GM23338 (cell line): ENCODE data around the gene SLC16A13. TPM values are rescaled to one million over a fixed set of nuclear protein-coding genes. Genes with fewer than 3 reads are reported as not detected.
"Not testable (repeated sequence)": the region's sequence is repeated elsewhere in the genome, so short reads cannot be mapped to it uniquely, and the experiment has no call there.

ENCODE experiments used
- ATAC-seq: fragments of 200-7000 bp; cut with Tn5 transposase; 3 replicates; pipeline ENCODE4 v1.9.1; 2020
- DNase-seq: peaks from one replicate; pipeline ENCODE4 v3.0.0-alpha.2; 2015; ENCODE audit warnings: low spot score
- H2AFZ ChIP-seq: fragments of 200-600 bp; sonication (generic); 2 replicates; pipeline ENCODE4 v1.8.0; 2016; ENCODE audit warnings: antibody characterized with exemption, mild to moderate bottlenecking, moderate library complexity
- H3F3A ChIP-seq: fragments of 200-600 bp; sonication (generic); replicated peaks from 2 replicates; pipeline ENCODE4 v1.8.0; 2017; ENCODE audit warnings: antibody characterized with exemption, mixed run types, low read depth
- H3K27ac ChIP-seq: fragments of 200-600 bp; sonication (generic); 2 replicates; pipeline ENCODE4 v1.6.1; 2016; ENCODE audit warnings: low read depth
- H3K27me3 ChIP-seq: fragments of 200-600 bp; sonication (generic); 2 replicates; pipeline ENCODE4 v1.8.0; 2016; ENCODE audit warnings: mild to moderate bottlenecking, mixed run types, moderate library complexity; ENCODE audit not compliant: insufficient read depth
- H3K36me3 ChIP-seq: fragments of 200-600 bp; sonication (generic); 2 replicates; pipeline ENCODE4 v1.8.0; 2016; ENCODE audit warnings: mild to moderate bottlenecking; ENCODE audit not compliant: insufficient read depth
- H3K4me1 ChIP-seq: fragments of 200-600 bp; sonication (generic); 2 replicates; pipeline ENCODE4 v1.8.0; 2016; ENCODE audit warnings: mild to moderate bottlenecking, moderate library complexity; ENCODE audit not compliant: insufficient read depth
- H3K4me2 ChIP-seq: fragments of 200-600 bp; sonication (generic); 2 replicates; pipeline ENCODE4 v1.7.1; 2017; ENCODE audit warnings: mixed run types
- H3K4me3 ChIP-seq: fragments of 200-600 bp; sonication (generic); 2 replicates; pipeline ENCODE4 v1.6.1; 2016; ENCODE audit warnings: mixed run types
- H3K79me2 ChIP-seq: fragments of 200-600 bp; sonication (generic); replicated peaks from 2 replicates; pipeline ENCODE4 v1.8.0; 2017; ENCODE audit warnings: mild to moderate bottlenecking; ENCODE audit not compliant: insufficient read depth
- H3K9me2 ChIP-seq: fragments of 200-600 bp; sonication (generic); 2 replicates; pipeline ENCODE4 v1.8.0; 2017; ENCODE audit not compliant: insufficient read depth
- H4K20me1 ChIP-seq: fragments of 200-600 bp; sonication (generic); replicated peaks from 2 replicates; pipeline ENCODE4 v1.8.0; 2017; ENCODE audit warnings: mild to moderate bottlenecking; ENCODE audit not compliant: insufficient read depth
- H3K27ac Mint-ChIP-seq: 2 replicates; pipeline ENCODE4 v1.8.0; 2020; ENCODE audit warnings: inconsistent platforms, mild to moderate bottlenecking, moderate library complexity, mixed read lengths
- H3K27me3 Mint-ChIP-seq: 3 replicates; pipeline ENCODE4 v1.8.0; 2022; ENCODE audit warnings: low read depth, mild to moderate bottlenecking, moderate library complexity, mixed read lengths, inconsistent platforms; ENCODE audit not compliant: insufficient read depth, poor library complexity
- H3K36me3 Mint-ChIP-seq: 3 replicates; pipeline ENCODE4 v1.8.0; 2021; ENCODE audit warnings: low read depth, mild to moderate bottlenecking, inconsistent platforms, moderate library complexity, mixed read lengths
- H3K4me1 Mint-ChIP-seq: 3 replicates; pipeline ENCODE4 v1.8.0; 2020; ENCODE audit warnings: mild to moderate bottlenecking, inconsistent platforms, mixed read lengths
- H3K4me3 Mint-ChIP-seq: 3 replicates; pipeline ENCODE4 v1.8.0; 2021; ENCODE audit warnings: moderate library complexity, mild to moderate bottlenecking, inconsistent platforms, mixed read lengths
- H3K9me3 Mint-ChIP-seq: 3 replicates; pipeline ENCODE4 v1.8.0; 2020; ENCODE audit warnings: moderate library complexity, mild to moderate bottlenecking, inconsistent platforms, mixed read lengths
- CREB1 ChIP-seq: fragments of 250-450 bp; sonication (Bioruptor Pico); IDR thresholded peaks from 2 replicates; pipeline ENCODE4 v1.5.0; 2020; ENCODE audit warnings: low read depth, mild to moderate bottlenecking, moderate library complexity
- NANOG ChIP-seq: IDR thresholded peaks from 2 replicates; pipeline ENCODE4 v1.6.1; 2016; ENCODE audit warnings: antibody characterized with exemption, borderline replicate concordance
- POLR2AphosphoS5 ChIP-seq: IDR thresholded peaks from 2 replicates; pipeline ENCODE4 v1.6.1; 2016; ENCODE audit warnings: antibody characterized with exemption, low read depth
- REST ChIP-seq: IDR thresholded peaks from one replicate; pipeline ENCODE4 v1.6.1; 2018; ENCODE audit warnings: antibody characterized with exemption; ENCODE audit not compliant: unreplicated experiment
- polyA plus RNA-seq: library from polyadenylated mRNA; unstranded; fragments of >200 nt; fragmentation: Nextera tagmentation; extraction: Ambion mirVana; gene quantifications from 2 replicates; pipeline ENCODE4 v1.2.1, GENCODE V29; 2016
- total RNA-seq: library from RNA; depleted of rRNA; stranded (reverse); fragments of >200 nt; shearing (Covaris generic); gene quantifications from 2 replicates; pipeline ENCODE4 v1.2.3, GENCODE V29; 2014

Gene SLC16A13
- total and polyA plus RNA-seq, 2 experiments from 2014 or later: 2.2 to 4.7 TPM

DNA sequence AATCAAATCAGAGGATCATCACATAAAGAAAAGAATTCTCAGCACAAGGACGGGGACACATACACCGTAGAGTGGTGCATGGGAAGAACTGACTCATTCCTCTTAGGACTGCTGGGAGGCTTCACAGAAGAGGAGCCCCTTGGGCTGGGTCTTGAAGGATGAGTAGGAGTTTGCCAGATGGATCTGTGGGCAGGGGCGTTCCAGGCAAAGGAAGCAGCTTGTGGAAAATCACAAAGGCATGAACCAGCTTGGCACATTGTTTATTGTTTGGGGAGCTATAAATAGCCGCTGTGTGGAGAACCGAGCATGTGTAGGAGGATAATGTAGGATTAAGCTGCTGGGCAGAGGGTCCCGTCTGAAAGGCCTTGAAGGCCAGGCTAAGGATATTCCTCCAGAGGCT is 13.2 kb downstream of the SLC16A13 start:
- Mint-ChIP-seq H3K9me3 (no peaks in the 10 kb centered on the region), H3K36me3 (no peaks in the 10 kb centered on the region), H3K4me1 (peaks cover 20% of the 10 kb centered on the region), H3K4me3 (no peak overlapping the region), H3K27ac (peak overlapping the region; percentile 3; the same call in 1 of the 2 replicates), H3K27me3 (peaks cover 26% of the 10 kb centered on the region)
- H3K4me2 ChIP-seq: no peak overlapping the region
- H3K27me3 ChIP-seq: peaks cover 37% of the 10 kb centered on the region
- H2AFZ ChIP-seq: no peak overlapping the region
- no peak for DNase-seq
- H3K27ac ChIP-seq: no peak overlapping the region
- no peaks in the 10 kb centered on the region for H3K36me3 ChIP-seq
- no peak for ATAC-seq
- no peak for TF ChIP-seq REST
- TF ChIP-seq NANOG: no peak
- H3K79me2 ChIP-seq: no peaks in the 10 kb centered on the region
- 0 out of 2 replicates have a peak, but pooled peaks cover 2% of the 10 kb centered on the region for H3F3A ChIP-seq
- H3K4me3 ChIP-seq: no peak overlapping the region
- H3K4me1 ChIP-seq: peaks cover 8% of the 10 kb centered on the region; the same call in 1 of the 2 replicates
- H3K9me2 ChIP-seq: no peaks in the 10 kb centered on the region
- H4K20me1 ChIP-seq: no peaks in the 10 kb centered on the region

- not testable (repeated sequence) for H3K36me3 Mint-ChIP-seq, ATAC-seq, H3K27ac ChIP-seq, H2AFZ ChIP-seq, H3K9me2 ChIP-seq, H3K9me3 Mint-ChIP-seq, DNase-seq, H3K4me1 ChIP-seq, H3K4me3 ChIP-seq, H3K36me3 ChIP-seq, H4K20me1 ChIP-seq, H3K4me2 ChIP-seq, H3F3A ChIP-seq, H3K4me3 Mint-ChIP-seq, H3K79me2 ChIP-seq, H3K27ac Mint-ChIP-seq
- peaks cover 16% of the 10 kb centered on the region for H3K27me3 Mint-ChIP-seq
- H3K4me1 Mint-ChIP-seq: peaks cover 22% of the 10 kb centered on the region
- H3K27me3 ChIP-seq: peaks cover 21% of the 10 kb centered on the region
Observed at GRCh38 chr17:7050583-7050982, 14.8 kb downstream of the SLC16A13 start.

DNA sequence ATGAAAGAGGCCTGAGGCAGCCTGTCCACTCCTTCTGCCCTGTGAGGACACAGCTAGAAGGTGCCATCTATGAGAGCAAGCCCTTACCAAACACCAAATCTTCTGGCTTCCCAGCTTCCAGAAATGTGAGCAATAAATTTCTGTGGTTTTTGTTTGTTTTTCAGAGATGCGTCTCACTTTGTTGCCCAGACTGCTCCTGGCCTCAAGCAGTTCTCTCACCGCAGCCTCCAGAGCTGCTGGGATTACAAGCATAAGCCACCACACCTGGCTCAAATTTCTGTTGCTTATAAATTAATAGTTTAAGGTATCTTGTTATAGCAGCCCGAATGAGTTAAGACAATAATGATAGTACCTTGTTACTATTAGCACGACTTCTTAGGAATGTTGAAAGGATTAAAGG is 20.6 kb downstream of the SLC16A13 start:
- Histone ChIP-seq H3K4me2 (no peak overlapping the region), H3K27ac (no peak overlapping the region), H3K36me3 (no peaks in the 10 kb centered on the region), H3F3A (no peaks in the 10 kb centered on the region), H3K9me2 (no peaks in the 10 kb centered on the region), H2AFZ (0 out of 2 replicates have a peak overlapping the region, but pooled peaks have one; percentile 52), H3K79me2 (no peaks in the 10 kb centered on the region), H3K4me3 (no peak overlapping the region), H3K4me1 (no peaks in the 10 kb centered on the region), H4K20me1 (no peaks in the 10 kb centered on the region), H3K27me3 (no peaks in the 10 kb centered on the region)
- TF ChIP-seq POLR2AphosphoS5 (no peak), CREB1 (CRISPR knock-in tag) (no peak)
- no peak for DNase-seq
- no peak overlapping the region for H3K4me3 Mint-ChIP-seq
- no peaks in the 10 kb centered on the region for H3K9me3 Mint-ChIP-seq
- H3K36me3 Mint-ChIP-seq: no peaks in the 10 kb centered on the region
- peaks cover 1% of the 10 kb centered on the region for H3K27me3 Mint-ChIP-seq
- H3K4me1 Mint-ChIP-seq: peaks cover 6% of the 10 kb centered on the region; the same call in 2 of the 3 replicates
- H3K27ac Mint-ChIP-seq: no peak overlapping the region
- no peak for ATAC-seq
